ENCODE measurements around the gene ERAP2. TPM values are rescaled to one million over a fixed set of nuclear protein-coding genes. Genes with fewer than 3 reads are reported as not detected.
"Not testable (repeated sequence)": the region's sequence is repeated elsewhere in the genome, so short reads cannot be mapped to it uniquely, and the experiment has no call there.

ERAP2 gene
- total RNA-seq, 1 donor from 2014 or later: 4.8 TPM

- intact Hi-C loops (cut with DNase I): no loop called here
- no peak for DNase-seq (ENCODE audit: low spot score)
These were observed 18.4 kb upstream of the ERAP2 start for GRCh38 chr5:96857924-96858323.

- DNase-seq (ENCODE audit: low spot score): no peak
- intact Hi-C loops (cut with DNase I): no loop called here
These were observed 16.9 kb upstream of the ERAP2 start for GRCh38 chr5:96859375-96859774.

- DNase-seq (ENCODE audit: low spot score): no peak
- intact Hi-C loops (cut with DNase I): no loop called here
These were observed 15.2 kb upstream of the ERAP2 start for GRCh38 chr5:96861076-96861475.

- intact Hi-C loops (cut with DNase I): no loop called here
- DNase-seq (ENCODE audit: low spot score): no peak
These were observed 13.2 kb upstream of the ERAP2 start for GRCh38 chr5:96863114-96863513.

- intact Hi-C loops (cut with DNase I): no loop called here
- DNase-seq (ENCODE audit: low spot score): no peak
These were observed 12.2 kb upstream of the ERAP2 start for GRCh38 chr5:96863949-96864584.

GRCh38 chr5:96864922-96865530 lies 11.3 kb upstream of the ERAP2 start:
- no peak for DNase-seq (ENCODE audit: low spot score)
- intact Hi-C loops (cut with DNase I): loop anchor here (5.0 kb wide), 1 partner anchor 297 kb away; no protein-coding TSS in a partner anchor

GRCh38 chr5:96868603-96869371 lies 7.5 kb upstream of the ERAP2 start:
- DNase-seq (ENCODE audit: low spot score): no peak
- intact Hi-C loops (cut with DNase I): loop anchor here (5.0 kb wide), 1 partner anchor 294 kb away; no protein-coding TSS in a partner anchor

GRCh38 chr5:96869372-96869641 lies 7.0 kb upstream of the ERAP2 start:
- DNase-seq (ENCODE audit: low spot score): no peak
- intact Hi-C loops (cut with DNase I): loop anchor here (5.0 kb wide), 1 partner anchor 293 kb away; no protein-coding TSS in a partner anchor

- DNase-seq (ENCODE audit: low spot score): no peak
- intact Hi-C loops (cut with DNase I): no loop called here
These were observed 5.9 kb upstream of the ERAP2 start for GRCh38 chr5:96870094-96871026.

- no peak for DNase-seq (ENCODE audit: low spot score)
- intact Hi-C loops (cut with DNase I): no loop called here
These were observed 5.3 kb upstream of the ERAP2 start for GRCh38 chr5:96871027-96871399.

GRCh38 chr5:96871686-96872085 lies 4.6 kb upstream of the ERAP2 start:
- intact Hi-C loops (cut with DNase I): no loop called here

GRCh38 chr5:96873449-96873848 lies 2.9 kb upstream of the ERAP2 start:
- no peak for DNase-seq (ENCODE audit: low spot score)
- intact Hi-C loops (cut with DNase I): no loop called here

More at GRCh38 chr5:96871686-96872085, 4.6 kb upstream of the ERAP2 start:
- DNase-seq (ENCODE audit: low spot score): no peak

- DNase-seq (ENCODE audit: low spot score): no peak
- intact Hi-C loops (cut with DNase I): loop anchor here (5.0 kb wide), 1 partner anchor 63 kb away; the partner anchor contains the start of gene LNPEP
These were observed 1.7 kb upstream of the ERAP2 start for GRCh38 chr5:96874631-96875030.

- intact Hi-C loops (cut with DNase I): loop anchor here (5.0 kb wide), 1 partner anchor 61 kb away; the partner anchor contains the start of gene LNPEP
These were observed 459 bp upstream of the ERAP2 start for GRCh38 chr5:96875791-96876291.

GRCh38 chr5:96876977-96877469 lies 723 bp downstream of the ERAP2 start:
- intact Hi-C loops (cut with DNase I): loop anchor here (5.0 kb wide), 1 partner anchor 60 kb away; the partner anchor contains the start of gene LNPEP
- not testable (repeated sequence) for DNase-seq (ENCODE audit: low spot score)

More at GRCh38 chr5:96875791-96876291, 459 bp upstream of the ERAP2 start:
- DNase-seq (ENCODE audit: low spot score): no peak

GRCh38 chr5:96879665-96880064 lies 3.4 kb downstream of the ERAP2 start:
- intact Hi-C loops (cut with DNase I): loop anchor here (5.0 to 10.0 kb wide), 2 partner anchors 58 to 115 kb away; partner anchors contain the start of gene LNPEP
- no peak for DNase-seq (ENCODE audit: low spot score)

- no peak for DNase-seq (ENCODE audit: low spot score)
- intact Hi-C loops (cut with DNase I): loop anchor here (10.0 kb wide), 1 partner anchor 114 kb away; no protein-coding TSS in a partner anchor
These were observed 4.3 kb downstream of the ERAP2 start for GRCh38 chr5:96880444-96881164.

- intact Hi-C loops (cut with DNase I): loop anchor here (10.0 kb wide), 1 partner anchor 113 kb away; no protein-coding TSS in a partner anchor
- DNase-seq (ENCODE audit: low spot score): no peak
These were observed 5.3 kb downstream of the ERAP2 start for GRCh38 chr5:96881511-96882115.
